HepG2 (cell line): Measurements from ENCODE around the gene CNTD1. TPM values are rescaled to one million over a fixed set of nuclear protein-coding genes. Genes with fewer than 3 reads are reported as not detected.

Experiments
- CREB1 ChIP-seq, 2 experiments: fragments of 450-650 bp in 1 of 2; IDR thresholded peaks; 2 replicates each; pipeline ENCODE4 v1.6.1; 2016 to 2017; ENCODE audit warnings: control low read depth in 1 of 2, mild to moderate bottlenecking in 1 of 2, missing compliant biosample characterization in 1 of 2, missing genetic modification characterization in 1 of 2
- DRAP1 ChIP-seq: IDR thresholded peaks from 2 replicates; pipeline ENCODE4 v1.6.1; 2016; ENCODE audit warnings: missing genetic modification reagents, missing compliant biosample characterization
- ESRRA ChIP-seq: sonication (generic); formaldehyde crosslinking; IDR thresholded peaks from 2 replicates; pipeline ENCODE4 v1.5.1; 2020; ENCODE audit warnings: mild to moderate bottlenecking, low read depth, missing genetic modification reagents
- FOXA1 ChIP-seq, 2 experiments: fragments of 450-650 bp in 1 of 2; sonication (generic) in 1 of 2; formaldehyde crosslinking in 1 of 2; IDR thresholded peaks; 2 replicates each; pipeline versions ENCODE4 v1.4.0 to v1.6.1; 2016 to 2020; ENCODE audit warnings: missing genetic modification reagents in 1 of 2
- HCFC1 ChIP-seq: fragments of 150-350 bp; IDR thresholded peaks from 2 replicates; pipeline ENCODE4 v1.6.1; 2014; ENCODE audit warnings: low read depth, low read length
- HDAC6 ChIP-seq: fragments of 200-600 bp; sonication (generic); IDR thresholded peaks from 2 replicates; pipeline ENCODE4 v1.7.0; 2017; ENCODE audit warnings: mild to moderate bottlenecking, antibody characterized with exemption, low read length, low read depth
- HOXD1 ChIP-seq: sonication (generic); formaldehyde crosslinking; IDR thresholded peaks from 2 replicates; pipeline ENCODE4 v1.5.0; 2020; ENCODE audit warnings: missing genetic modification reagents
- NCOA5 ChIP-seq: sonication (generic); formaldehyde crosslinking; IDR thresholded peaks from 2 replicates; pipeline ENCODE4 v1.4.0; 2020; ENCODE audit warnings: missing genetic modification reagents
- SP4 ChIP-seq: sonication (generic); formaldehyde crosslinking; IDR thresholded peaks from 2 replicates; pipeline ENCODE4 v1.8.1; 2023; ENCODE audit warnings: mild to moderate bottlenecking, missing genetic modification reagents
- SSRP1 ChIP-seq: IDR thresholded peaks from 2 replicates; pipeline ENCODE4 v1.6.1; 2016; ENCODE audit warnings: control low read depth
- XRCC5 ChIP-seq: fragments of 200-400 bp; formaldehyde crosslinking; optimal IDR thresholded peaks from 2 replicates; pipeline ENCODE3; 2017; ENCODE audit warnings: mild to moderate bottlenecking, low read length
- ZBTB3 ChIP-seq: sonication (generic); formaldehyde crosslinking; IDR thresholded peaks from 2 replicates; pipeline ENCODE4 v1.4.0; 2020; ENCODE audit warnings: low read depth, mild to moderate bottlenecking, moderate library complexity, missing genetic modification reagents, borderline replicate concordance
- ZFP91 ChIP-seq: sonication (generic); formaldehyde crosslinking; IDR thresholded peaks from 2 replicates; pipeline ENCODE4 v1.9.0; 2022; ENCODE audit warnings: missing genetic modification reagents, mild to moderate bottlenecking, borderline replicate concordance
- ZNF343 ChIP-seq: sonication (generic); formaldehyde crosslinking; IDR thresholded peaks from 2 replicates; pipeline ENCODE4 v1.4.0; 2020; ENCODE audit warnings: mild to moderate bottlenecking, missing genetic modification reagents
- ZNF354B ChIP-seq: sonication (generic); formaldehyde crosslinking; IDR thresholded peaks from 2 replicates; pipeline ENCODE4 v1.8.0; 2022; ENCODE audit warnings: mild to moderate bottlenecking, missing genetic modification reagents
- ZNF589 ChIP-seq: sonication (generic); formaldehyde crosslinking; conservative IDR thresholded peaks from 2 replicates; pipeline ENCODE4 v1.8.0; 2022; ENCODE audit warnings: mild to moderate bottlenecking, moderate library complexity, missing genetic modification reagents
- ZNF672 ChIP-seq: sonication (generic); formaldehyde crosslinking; IDR thresholded peaks from 2 replicates; pipeline ENCODE4 v1.8.1; 2022; ENCODE audit warnings: missing genetic modification reagents
- polyA plus RNA-seq, 8 experiments: library from polyadenylated mRNA; depleted of rRNA in 3 of 8; stranded (reverse) in 7 of 8; unstranded in 1 of 8; fragments of >200 nt; fragmentation: Illumina TruSeq in 4 of 8; extraction: Trizol in 4 of 8; gene quantifications; 2 replicates each; pipeline versions ENCODE4 v1.2.1 to v1.2.3, GENCODE V29; 2011 to 2016; ENCODE audit warnings: low read depth in 4 of 8, missing spikeins in 1 of 8, mixed read lengths in 1 of 8; ENCODE audit not compliant: insufficient read depth in 1 of 8
- total RNA-seq, 5 experiments: library from RNA; depleted of rRNA; stranded (reverse); fragments of >200 nt; fragmentation: Illumina TruSeq; extraction: Trizol; gene quantifications; 2 replicates each; pipeline ENCODE4 v1.2.3, GENCODE V29; 2016; ENCODE audit warnings: low read depth in 1 of 5
- TF ChIP-seq, protein P1 (sequence below): IDR thresholded peaks from 2 replicates; pipeline ENCODE4 v1.4.0; 2020; ENCODE audit warnings: mild to moderate bottlenecking, missing genetic modification reagents
- TF ChIP-seq, protein P2 (sequence below): sonication (generic); formaldehyde crosslinking; IDR thresholded peaks from 2 replicates; pipeline ENCODE4 v1.4.0; 2020; ENCODE audit warnings: missing genetic modification reagents
- TF ChIP-seq, protein P3 (sequence below): sonication (generic); formaldehyde crosslinking; IDR thresholded peaks from 2 replicates; pipeline ENCODE4 v1.5.0; 2020; ENCODE audit warnings: missing genetic modification reagents

CNTD1 gene
- total and polyA plus RNA-seq, 2 of the 13 experiments (the other 11 are each of a cell fraction or from before 2014, with no cell fraction given) = 0.11 to 0.15 TPM

DNA sequence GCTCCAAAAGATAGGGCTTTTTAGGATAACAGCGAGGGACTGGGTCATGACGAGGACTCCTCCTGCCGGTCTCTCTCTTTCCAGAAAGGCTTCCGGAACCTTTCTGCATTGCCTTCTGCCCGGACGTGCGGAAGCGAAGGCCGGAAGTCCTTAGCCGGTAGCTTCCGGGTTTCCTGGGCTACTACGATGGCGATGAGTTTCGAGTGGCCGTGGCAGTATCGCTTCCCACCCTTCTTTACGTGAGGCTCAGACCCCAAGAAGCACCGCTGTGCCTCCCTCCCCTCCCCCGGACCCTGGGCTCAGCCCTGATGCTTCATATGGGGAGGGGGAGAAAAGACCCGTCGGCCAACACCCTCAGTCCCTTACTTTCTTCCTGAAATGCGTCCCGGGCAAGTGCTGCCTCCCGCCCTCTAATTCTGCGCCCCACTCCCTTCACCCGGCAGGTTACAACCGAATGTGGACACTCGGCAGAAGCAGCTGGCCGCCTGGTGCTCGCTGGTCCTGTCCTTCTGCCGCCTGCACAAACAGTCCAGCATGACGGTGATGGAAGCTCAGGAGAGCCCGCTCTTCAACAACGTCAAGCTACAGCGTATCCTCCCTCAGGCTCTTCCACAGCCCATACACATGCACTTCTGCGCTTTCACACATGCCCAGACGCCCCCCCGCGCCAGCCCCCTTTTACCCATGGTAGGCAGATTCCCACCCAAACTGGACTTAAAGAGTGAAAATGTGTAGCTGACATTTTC is 25.2 kb upstream of the CNTD1 start, which contains the start of gene VPS25 (continued):
- peak; percentile 87; the same call in 1 of the 2 replicates for TF ChIP-seq ZFP91
- TF ChIP-seq SSRP1 (CRISPR knock-in tag) = no peak; the same call in 1 of the 2 replicates
- TF ChIP-seq, protein P1, sequence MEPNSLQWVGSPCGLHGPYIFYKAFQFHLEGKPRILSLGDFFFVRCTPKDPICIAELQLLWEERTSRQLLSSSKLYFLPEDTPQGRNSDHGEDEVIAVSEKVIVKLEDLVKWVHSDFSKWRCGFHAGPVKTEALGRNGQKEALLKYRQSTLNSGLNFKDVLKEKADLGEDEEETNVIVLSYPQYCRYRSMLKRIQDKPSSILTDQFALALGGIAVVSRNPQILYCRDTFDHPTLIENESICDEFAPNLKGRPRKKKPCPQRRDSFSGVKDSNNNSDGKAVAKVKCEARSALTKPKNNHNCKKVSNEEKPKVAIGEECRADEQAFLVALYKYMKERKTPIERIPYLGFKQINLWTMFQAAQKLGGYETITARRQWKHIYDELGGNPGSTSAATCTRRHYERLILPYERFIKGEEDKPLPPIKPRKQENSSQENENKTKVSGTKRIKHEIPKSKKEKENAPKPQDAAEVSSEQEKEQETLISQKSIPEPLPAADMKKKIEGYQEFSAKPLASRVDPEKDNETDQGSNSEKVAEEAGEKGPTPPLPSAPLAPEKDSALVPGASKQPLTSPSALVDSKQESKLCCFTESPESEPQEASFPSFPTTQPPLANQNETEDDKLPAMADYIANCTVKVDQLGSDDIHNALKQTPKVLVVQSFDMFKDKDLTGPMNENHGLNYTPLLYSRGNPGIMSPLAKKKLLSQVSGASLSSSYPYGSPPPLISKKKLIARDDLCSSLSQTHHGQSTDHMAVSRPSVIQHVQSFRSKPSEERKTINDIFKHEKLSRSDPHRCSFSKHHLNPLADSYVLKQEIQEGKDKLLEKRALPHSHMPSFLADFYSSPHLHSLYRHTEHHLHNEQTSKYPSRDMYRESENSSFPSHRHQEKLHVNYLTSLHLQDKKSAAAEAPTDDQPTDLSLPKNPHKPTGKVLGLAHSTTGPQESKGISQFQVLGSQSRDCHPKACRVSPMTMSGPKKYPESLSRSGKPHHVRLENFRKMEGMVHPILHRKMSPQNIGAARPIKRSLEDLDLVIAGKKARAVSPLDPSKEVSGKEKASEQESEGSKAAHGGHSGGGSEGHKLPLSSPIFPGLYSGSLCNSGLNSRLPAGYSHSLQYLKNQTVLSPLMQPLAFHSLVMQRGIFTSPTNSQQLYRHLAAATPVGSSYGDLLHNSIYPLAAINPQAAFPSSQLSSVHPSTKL (CRISPR knock-in tag) = peak; percentile 79
- no peak; the same call in 1 of the 2 replicates for TF ChIP-seq ZNF589 (CRISPR knock-in tag)
- TF ChIP-seq, protein P2, sequence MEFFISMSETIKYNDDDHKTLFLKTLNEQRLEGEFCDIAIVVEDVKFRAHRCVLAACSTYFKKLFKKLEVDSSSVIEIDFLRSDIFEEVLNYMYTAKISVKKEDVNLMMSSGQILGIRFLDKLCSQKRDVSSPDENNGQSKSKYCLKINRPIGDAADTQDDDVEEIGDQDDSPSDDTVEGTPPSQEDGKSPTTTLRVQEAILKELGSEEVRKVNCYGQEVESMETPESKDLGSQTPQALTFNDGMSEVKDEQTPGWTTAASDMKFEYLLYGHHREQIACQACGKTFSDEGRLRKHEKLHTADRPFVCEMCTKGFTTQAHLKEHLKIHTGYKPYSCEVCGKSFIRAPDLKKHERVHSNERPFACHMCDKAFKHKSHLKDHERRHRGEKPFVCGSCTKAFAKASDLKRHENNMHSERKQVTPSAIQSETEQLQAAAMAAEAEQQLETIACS = peak; percentile 40; the same call in 1 of the 2 replicates
- TF ChIP-seq ESRRA (CRISPR knock-in tag) = peak; percentile 73
- 0 out of 2 replicates have a peak, but pooled peaks have one; percentile 42 for TF ChIP-seq CREB1 (IDR thresholded peaks at IDR 0.05)
- TF ChIP-seq CREB1 (CRISPR knock-in tag; IDR thresholded peaks at IDR 0.05) = no peak; the same call in none of the 2 replicates
- 0 out of 2 replicates have a peak, but pooled peaks have one; percentile 74 for TF ChIP-seq ZNF354B (CRISPR knock-in tag)
- TF ChIP-seq ZNF343 (CRISPR knock-in tag) = peak; percentile 58; the same call in 1 of the 2 replicates
- TF ChIP-seq FOXA1 (IDR thresholded peaks at IDR 0.05) = no peak
- peak; percentile 35; the same call in 1 of the 2 replicates for TF ChIP-seq FOXA1 (CRISPR knock-in tag; IDR thresholded peaks at IDR 0.05)
- peak; percentile 99 for TF ChIP-seq XRCC5
- no peak for TF ChIP-seq HDAC6
- TF ChIP-seq, protein P3, sequence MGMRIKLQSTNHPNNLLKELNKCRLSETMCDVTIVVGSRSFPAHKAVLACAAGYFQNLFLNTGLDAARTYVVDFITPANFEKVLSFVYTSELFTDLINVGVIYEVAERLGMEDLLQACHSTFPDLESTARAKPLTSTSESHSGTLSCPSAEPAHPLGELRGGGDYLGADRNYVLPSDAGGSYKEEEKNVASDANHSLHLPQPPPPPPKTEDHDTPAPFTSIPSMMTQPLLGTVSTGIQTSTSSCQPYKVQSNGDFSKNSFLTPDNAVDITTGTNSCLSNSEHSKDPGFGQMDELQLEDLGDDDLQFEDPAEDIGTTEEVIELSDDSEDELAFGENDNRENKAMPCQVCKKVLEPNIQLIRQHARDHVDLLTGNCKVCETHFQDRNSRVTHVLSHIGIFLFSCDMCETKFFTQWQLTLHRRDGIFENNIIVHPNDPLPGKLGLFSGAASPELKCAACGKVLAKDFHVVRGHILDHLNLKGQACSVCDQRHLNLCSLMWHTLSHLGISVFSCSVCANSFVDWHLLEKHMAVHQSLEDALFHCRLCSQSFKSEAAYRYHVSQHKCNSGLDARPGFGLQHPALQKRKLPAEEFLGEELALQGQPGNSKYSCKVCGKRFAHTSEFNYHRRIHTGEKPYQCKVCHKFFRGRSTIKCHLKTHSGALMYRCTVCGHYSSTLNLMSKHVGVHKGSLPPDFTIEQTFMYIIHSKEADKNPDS = no peak
- no peak; the same call in 1 of the 2 replicates for TF ChIP-seq ZBTB3 (CRISPR knock-in tag)
- TF ChIP-seq HCFC1 = peak; percentile 76
- no peak for TF ChIP-seq ZNF672 (CRISPR knock-in tag)
- TF ChIP-seq NCOA5 (CRISPR knock-in tag) = no peak
- peak; percentile 89 for TF ChIP-seq DRAP1 (CRISPR knock-in tag)
- peak; percentile 78 for TF ChIP-seq HOXD1 (CRISPR knock-in tag)
- TF ChIP-seq SP4 (CRISPR knock-in tag) = peak; percentile 81
